OCI-LY1 (cell line): Measurements from ENCODE around the gene ZBTB7C.

Experiments
- H2AFZ ChIP-seq: fragments of 200-600 bp; sonication (generic), shearing (Covaris generic); 2 replicates; pipeline ENCODE4 v1.6.0; 2014; ENCODE audit warnings: antibody characterized with exemption, mild to moderate bottlenecking, low read length
- H3F3A ChIP-seq: fragments of 200-600 bp; sonication (generic), shearing (Covaris generic); 2 replicates; pipeline ENCODE4 v1.6.0; 2014; ENCODE audit warnings: mild to moderate bottlenecking, antibody characterized with exemption, low read length, moderate library complexity; ENCODE audit not compliant: insufficient read depth
- H3K27ac ChIP-seq: fragments of 200-600 bp; sonication (generic); 2 replicates; pipeline ENCODE4 v1.5.1; 2014; ENCODE audit warnings: low read length, mixed run types, mild to moderate bottlenecking, low read depth; ENCODE audit not compliant: poor library complexity, severe bottlenecking
- H3K27me3 ChIP-seq: fragments of 200-600 bp; sonication (generic); 2 replicates; pipeline ENCODE4 v1.6.0; 2014; ENCODE audit warnings: antibody characterized with exemption, mild to moderate bottlenecking, low read length, moderate library complexity; ENCODE audit not compliant: insufficient read depth
- H3K36me3 ChIP-seq: fragments of 200-600 bp; sonication (generic); 2 replicates; pipeline ENCODE4 v1.6.1; 2014; ENCODE audit warnings: mild to moderate bottlenecking, antibody characterized with exemption, low read length, moderate library complexity, mixed read lengths; ENCODE audit not compliant: insufficient read depth
- H3K4me1 ChIP-seq: fragments of 200-600 bp; sonication (generic); 2 replicates; pipeline ENCODE4 v1.5.1; 2014; ENCODE audit warnings: mild to moderate bottlenecking, low read length, moderate library complexity; ENCODE audit not compliant: insufficient read depth, severe bottlenecking
- H3K4me2 ChIP-seq: fragments of 200-600 bp; sonication (generic), shearing (Covaris generic); 2 replicates; pipeline ENCODE4 v1.6.1; 2014; ENCODE audit warnings: low read length
- H3K4me3 ChIP-seq: fragments of 200-600 bp; sonication (generic); 2 replicates; pipeline ENCODE4 v1.5.1; 2014; ENCODE audit warnings: low read length, low read depth, mild to moderate bottlenecking, mixed read lengths; ENCODE audit not compliant: poor library complexity, severe bottlenecking
- H3K79me2 ChIP-seq: fragments of 200-600 bp; shearing (Covaris generic); 2 replicates; pipeline ENCODE4 v1.6.1; 2016; ENCODE audit warnings: mixed run types, low read length, mixed read lengths; ENCODE audit not compliant: insufficient read depth
- H3K9ac ChIP-seq: fragments of 200-600 bp; sonication (generic), shearing (Covaris generic); 2 replicates; pipeline ENCODE4 v1.6.1; 2014; ENCODE audit warnings: mild to moderate bottlenecking, low read length, mixed read lengths
- H3K9me2 ChIP-seq: fragments of 200-600 bp; sonication (generic), shearing (Covaris generic); 2 replicates; pipeline ENCODE4 v1.6.1; 2014; ENCODE audit warnings: low read depth, mild to moderate bottlenecking, low read length, mixed read lengths
- H3K9me3 ChIP-seq: fragments of 200-600 bp; shearing (Covaris generic); 2 replicates; pipeline ENCODE4 v1.6.1; 2014; ENCODE audit warnings: low read length, mixed read lengths
- H4K20me1 ChIP-seq: fragments of 200-600 bp; sonication (generic), shearing (Covaris generic); 2 replicates; pipeline ENCODE4 v1.6.0; 2016; ENCODE audit warnings: mild to moderate bottlenecking, low read length; ENCODE audit not compliant: insufficient read depth
- EZH2 ChIP-seq: fragments of 200-600 bp; sonication (generic), shearing (Covaris generic); IDR thresholded peaks from 2 replicates; pipeline ENCODE4 v1.8.0; 2017; ENCODE audit warnings: borderline replicate concordance, mixed run types, mild to moderate bottlenecking, antibody characterized with exemption, low read length, moderate library complexity, mixed read lengths
- TF ChIP-seq, protein P1 (sequence below): fragments of 200-600 bp; sonication (generic), shearing (Covaris generic); IDR thresholded peaks from 2 replicates; pipeline ENCODE4 v1.5.1; 2017; ENCODE audit warnings: mild to moderate bottlenecking, antibody characterized with exemption, low read length, moderate library complexity, mixed read lengths

Gene ZBTB7C

GRCh38 chr18:48135436-48135966, 273.7 kb downstream of the ZBTB7C start:
- Histone ChIP-seq H3K4me3 (no peak overlapping the region), H4K20me1 (no peaks in the 10 kb centered on the region), H3K9me3 (no peaks in the 10 kb centered on the region), H3K27ac (no peak overlapping the region), H3K4me1 (no peaks in the 10 kb centered on the region), H3K4me2 (no peak overlapping the region), H3K36me3 (no peaks in the 10 kb centered on the region), H3F3A (no peaks in the 10 kb centered on the region), H3K9me2 (no peaks in the 10 kb centered on the region), H3K79me2 (no peaks in the 10 kb centered on the region), H2AFZ (no peak overlapping the region), H3K27me3 (peaks cover 4% of the 10 kb centered on the region; the same call in 1 of the 2 replicates), H3K9ac (no peak overlapping the region)
- TF ChIP-seq, protein P1, sequence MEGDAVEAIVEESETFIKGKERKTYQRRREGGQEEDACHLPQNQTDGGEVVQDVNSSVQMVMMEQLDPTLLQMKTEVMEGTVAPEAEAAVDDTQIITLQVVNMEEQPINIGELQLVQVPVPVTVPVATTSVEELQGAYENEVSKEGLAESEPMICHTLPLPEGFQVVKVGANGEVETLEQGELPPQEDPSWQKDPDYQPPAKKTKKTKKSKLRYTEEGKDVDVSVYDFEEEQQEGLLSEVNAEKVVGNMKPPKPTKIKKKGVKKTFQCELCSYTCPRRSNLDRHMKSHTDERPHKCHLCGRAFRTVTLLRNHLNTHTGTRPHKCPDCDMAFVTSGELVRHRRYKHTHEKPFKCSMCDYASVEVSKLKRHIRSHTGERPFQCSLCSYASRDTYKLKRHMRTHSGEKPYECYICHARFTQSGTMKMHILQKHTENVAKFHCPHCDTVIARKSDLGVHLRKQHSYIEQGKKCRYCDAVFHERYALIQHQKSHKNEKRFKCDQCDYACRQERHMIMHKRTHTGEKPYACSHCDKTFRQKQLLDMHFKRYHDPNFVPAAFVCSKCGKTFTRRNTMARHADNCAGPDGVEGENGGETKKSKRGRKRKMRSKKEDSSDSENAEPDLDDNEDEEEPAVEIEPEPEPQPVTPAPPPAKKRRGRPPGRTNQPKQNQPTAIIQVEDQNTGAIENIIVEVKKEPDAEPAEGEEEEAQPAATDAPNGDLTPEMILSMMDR: no peak
- no peak for TF ChIP-seq EZH2

DNA sequence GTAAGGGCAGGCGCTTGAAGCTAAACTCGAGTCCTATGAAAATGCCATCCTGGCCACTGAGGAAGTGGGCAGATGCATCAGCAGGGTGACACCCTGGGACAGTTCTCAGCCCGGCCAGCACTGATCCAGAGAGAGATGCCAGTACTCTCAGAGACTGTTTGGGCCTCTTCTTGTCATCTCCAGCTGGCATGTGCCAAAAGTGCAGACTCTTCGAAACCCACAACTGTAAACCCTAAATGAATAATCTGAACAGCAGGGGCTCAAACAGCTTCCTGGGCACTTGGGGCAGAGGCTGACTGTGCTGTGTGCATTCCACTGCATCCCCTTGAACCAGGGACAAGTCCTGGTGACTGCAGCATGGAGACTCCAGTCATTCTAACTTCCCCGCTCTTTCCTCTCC, 274.6 kb downstream of the ZBTB7C start:
- peaks cover 4% of the 10 kb centered on the region; the same call in 1 of the 2 replicates for H3K27me3 ChIP-seq
- H3K4me1 ChIP-seq: no peaks in the 10 kb centered on the region
- H4K20me1 ChIP-seq: no peaks in the 10 kb centered on the region
- H3K27ac ChIP-seq: no peak overlapping the region
- no peaks in the 10 kb centered on the region for H3F3A ChIP-seq
- H3K36me3 ChIP-seq: no peaks in the 10 kb centered on the region
- H3K9ac ChIP-seq: no peak overlapping the region
- H3K4me2 ChIP-seq: no peak overlapping the region
- no peaks in the 10 kb centered on the region for H3K9me3 ChIP-seq
- H3K79me2 ChIP-seq: no peaks in the 10 kb centered on the region
- no peak for TF ChIP-seq EZH2
- TF ChIP-seq, protein P1: no peak
- no peaks in the 10 kb centered on the region for H3K9me2 ChIP-seq
- H2AFZ ChIP-seq: no peak overlapping the region
- H3K4me3 ChIP-seq: no peak overlapping the region

DNA sequence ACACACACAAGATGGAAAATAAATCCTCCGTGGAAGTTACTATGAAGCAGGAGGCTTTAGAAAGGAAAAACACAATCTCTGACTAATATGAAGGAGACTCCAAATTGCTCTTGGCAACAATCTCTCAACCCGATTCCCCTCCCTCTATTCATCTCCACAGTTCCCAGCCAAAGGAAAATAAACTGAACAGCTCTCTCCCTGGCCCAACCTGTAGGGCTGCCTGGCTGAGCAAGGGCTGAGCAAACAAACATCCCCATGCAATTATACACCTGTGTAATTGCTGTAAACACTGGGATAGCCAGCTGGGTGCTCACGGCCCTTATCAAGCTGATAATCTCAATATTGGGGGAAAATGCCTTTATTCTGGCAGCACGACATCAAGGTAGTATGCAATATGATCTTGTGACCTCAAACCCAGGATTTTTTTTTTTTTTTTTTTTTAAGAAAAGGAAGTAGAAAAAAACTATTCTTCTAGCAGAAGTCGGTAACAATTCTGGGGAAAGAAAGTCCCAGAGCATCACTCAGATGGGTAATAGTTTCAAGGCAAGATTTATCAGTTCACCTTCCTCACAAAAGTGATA, 275.4 kb downstream of the ZBTB7C start:
- H3K9ac ChIP-seq: no peak overlapping the region
- no peaks in the 10 kb centered on the region for H3K36me3 ChIP-seq
- H3K4me2 ChIP-seq: no peak overlapping the region
- no peaks in the 10 kb centered on the region for H3F3A ChIP-seq
- H3K27me3 ChIP-seq: peaks cover 4% of the 10 kb centered on the region; the same call in 1 of the 2 replicates
- no peak overlapping the region for H3K4me3 ChIP-seq
- no peak overlapping the region for H3K27ac ChIP-seq
- H3K9me2 ChIP-seq: no peaks in the 10 kb centered on the region
- no peaks in the 10 kb centered on the region for H4K20me1 ChIP-seq
- TF ChIP-seq EZH2: no peak
- TF ChIP-seq, protein P1: no peak
- no peaks in the 10 kb centered on the region for H3K79me2 ChIP-seq
- no peaks in the 10 kb centered on the region for H3K4me1 ChIP-seq
- no peak overlapping the region for H2AFZ ChIP-seq
- H3K9me3 ChIP-seq: no peaks in the 10 kb centered on the region
